HL-60 (cell line): ENCODE results near the gene NTNG2.

Source experiments
- POLR2AphosphoS5 ChIP-seq: IDR thresholded peaks from 2 replicates; pipeline ENCODE4 v1.6.1; 2012; ENCODE audit warnings: low read depth
- SPI1 ChIP-seq: IDR thresholded peaks from 2 replicates; pipeline ENCODE4 v1.6.1; 2012; ENCODE audit warnings: low read depth, mild to moderate bottlenecking, borderline replicate concordance
- TF ChIP-seq, protein P1 (sequence below): IDR thresholded peaks from one replicate; pipeline ENCODE4 v1.5.1; 2011; ENCODE audit warnings: low read length, control low read depth, inconsistent platforms; ENCODE audit not compliant: insufficient read depth
- TF ChIP-seq, protein P2 (sequence below): IDR thresholded peaks from 2 replicates; pipeline ENCODE4 v1.6.1; 2012; ENCODE audit warnings: low read depth; ENCODE audit not compliant: insufficient replicate concordance

DNA sequence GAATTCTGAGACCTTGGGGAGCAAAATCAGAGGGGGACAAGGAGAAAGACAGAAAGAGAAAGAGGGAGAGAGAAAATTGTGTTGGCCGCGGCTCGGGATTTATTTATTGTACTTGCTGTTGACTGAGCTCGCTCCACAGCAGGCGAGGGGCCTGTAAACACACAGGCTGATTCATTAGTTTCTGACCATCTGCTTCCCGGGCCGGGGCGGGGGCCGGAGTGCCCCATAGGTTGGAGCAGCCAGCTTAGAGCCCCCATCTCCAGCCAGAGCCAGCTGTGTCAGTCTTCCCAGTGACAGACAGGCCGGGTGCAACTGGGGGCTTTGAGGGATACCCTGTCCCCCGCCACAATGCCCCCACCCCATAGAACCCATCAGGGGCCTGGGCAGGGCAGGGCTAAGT lies 30.9 kb downstream of the NTNG2 start:
- TF ChIP-seq SPI1 (no peak), POLR2AphosphoS5 (no peak)
- TF ChIP-seq, protein P1, sequence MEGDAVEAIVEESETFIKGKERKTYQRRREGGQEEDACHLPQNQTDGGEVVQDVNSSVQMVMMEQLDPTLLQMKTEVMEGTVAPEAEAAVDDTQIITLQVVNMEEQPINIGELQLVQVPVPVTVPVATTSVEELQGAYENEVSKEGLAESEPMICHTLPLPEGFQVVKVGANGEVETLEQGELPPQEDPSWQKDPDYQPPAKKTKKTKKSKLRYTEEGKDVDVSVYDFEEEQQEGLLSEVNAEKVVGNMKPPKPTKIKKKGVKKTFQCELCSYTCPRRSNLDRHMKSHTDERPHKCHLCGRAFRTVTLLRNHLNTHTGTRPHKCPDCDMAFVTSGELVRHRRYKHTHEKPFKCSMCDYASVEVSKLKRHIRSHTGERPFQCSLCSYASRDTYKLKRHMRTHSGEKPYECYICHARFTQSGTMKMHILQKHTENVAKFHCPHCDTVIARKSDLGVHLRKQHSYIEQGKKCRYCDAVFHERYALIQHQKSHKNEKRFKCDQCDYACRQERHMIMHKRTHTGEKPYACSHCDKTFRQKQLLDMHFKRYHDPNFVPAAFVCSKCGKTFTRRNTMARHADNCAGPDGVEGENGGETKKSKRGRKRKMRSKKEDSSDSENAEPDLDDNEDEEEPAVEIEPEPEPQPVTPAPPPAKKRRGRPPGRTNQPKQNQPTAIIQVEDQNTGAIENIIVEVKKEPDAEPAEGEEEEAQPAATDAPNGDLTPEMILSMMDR = no peak
- TF ChIP-seq, protein P2, sequence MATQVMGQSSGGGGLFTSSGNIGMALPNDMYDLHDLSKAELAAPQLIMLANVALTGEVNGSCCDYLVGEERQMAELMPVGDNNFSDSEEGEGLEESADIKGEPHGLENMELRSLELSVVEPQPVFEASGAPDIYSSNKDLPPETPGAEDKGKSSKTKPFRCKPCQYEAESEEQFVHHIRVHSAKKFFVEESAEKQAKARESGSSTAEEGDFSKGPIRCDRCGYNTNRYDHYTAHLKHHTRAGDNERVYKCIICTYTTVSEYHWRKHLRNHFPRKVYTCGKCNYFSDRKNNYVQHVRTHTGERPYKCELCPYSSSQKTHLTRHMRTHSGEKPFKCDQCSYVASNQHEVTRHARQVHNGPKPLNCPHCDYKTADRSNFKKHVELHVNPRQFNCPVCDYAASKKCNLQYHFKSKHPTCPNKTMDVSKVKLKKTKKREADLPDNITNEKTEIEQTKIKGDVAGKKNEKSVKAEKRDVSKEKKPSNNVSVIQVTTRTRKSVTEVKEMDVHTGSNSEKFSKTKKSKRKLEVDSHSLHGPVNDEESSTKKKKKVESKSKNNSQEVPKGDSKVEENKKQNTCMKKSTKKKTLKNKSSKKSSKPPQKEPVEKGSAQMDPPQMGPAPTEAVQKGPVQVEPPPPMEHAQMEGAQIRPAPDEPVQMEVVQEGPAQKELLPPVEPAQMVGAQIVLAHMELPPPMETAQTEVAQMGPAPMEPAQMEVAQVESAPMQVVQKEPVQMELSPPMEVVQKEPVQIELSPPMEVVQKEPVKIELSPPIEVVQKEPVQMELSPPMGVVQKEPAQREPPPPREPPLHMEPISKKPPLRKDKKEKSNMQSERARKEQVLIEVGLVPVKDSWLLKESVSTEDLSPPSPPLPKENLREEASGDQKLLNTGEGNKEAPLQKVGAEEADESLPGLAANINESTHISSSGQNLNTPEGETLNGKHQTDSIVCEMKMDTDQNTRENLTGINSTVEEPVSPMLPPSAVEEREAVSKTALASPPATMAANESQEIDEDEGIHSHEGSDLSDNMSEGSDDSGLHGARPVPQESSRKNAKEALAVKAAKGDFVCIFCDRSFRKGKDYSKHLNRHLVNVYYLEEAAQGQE = no peak
